HG02943 (cell line): ENCODE data around the gene DLL1.
"Not testable (repeated sequence)": the region's sequence is repeated elsewhere in the genome, so short reads cannot be mapped to it uniquely, and the experiment has no call there.

Experiments
- ATAC-seq: cut with Tn5 transposase; IDR thresholded peaks from one replicate; pipeline ENCODE4 v1.9.1; 2021; ENCODE audit warnings: mild to moderate bottlenecking, low read depth, moderate library complexity; ENCODE audit not compliant: unreplicated experiment

Gene DLL1

DNA sequence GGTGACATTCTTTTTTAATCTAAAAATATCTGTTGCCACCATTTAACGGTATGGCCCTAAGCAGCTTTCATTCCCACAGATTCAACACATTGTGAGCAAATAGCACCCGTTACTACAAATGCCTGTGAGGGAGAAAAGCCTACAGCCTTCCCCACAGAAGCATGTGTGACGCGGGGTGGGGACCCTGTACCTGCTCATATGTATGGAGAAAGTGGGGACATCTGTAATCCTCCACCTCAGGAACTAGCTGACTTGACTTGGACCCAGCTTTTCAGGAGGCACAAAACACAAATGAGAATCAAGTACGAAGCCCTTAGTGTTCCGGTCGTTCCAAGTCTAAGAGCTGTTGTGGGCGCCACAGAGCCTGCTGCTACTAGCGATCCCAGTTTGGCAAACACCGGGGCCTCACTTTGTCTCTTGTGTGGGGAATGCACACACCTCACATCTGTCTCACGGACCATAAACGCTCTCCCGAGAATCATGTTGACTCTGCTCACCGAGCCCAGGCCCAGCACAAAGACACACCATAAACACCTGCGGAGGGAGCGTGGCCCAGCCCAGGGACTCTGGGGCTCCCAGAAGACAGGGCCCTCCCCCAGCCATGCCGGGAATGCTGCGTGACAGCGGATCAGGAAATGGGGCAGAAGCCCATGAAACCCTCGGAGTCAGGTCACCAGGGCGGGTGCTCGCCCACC, 21.6 kb downstream of the DLL1 start:
- no peak for ATAC-seq

GRCh38 chr6:170268216-170269129, 22.4 kb downstream of the DLL1 start:
- no peak for ATAC-seq

DNA sequence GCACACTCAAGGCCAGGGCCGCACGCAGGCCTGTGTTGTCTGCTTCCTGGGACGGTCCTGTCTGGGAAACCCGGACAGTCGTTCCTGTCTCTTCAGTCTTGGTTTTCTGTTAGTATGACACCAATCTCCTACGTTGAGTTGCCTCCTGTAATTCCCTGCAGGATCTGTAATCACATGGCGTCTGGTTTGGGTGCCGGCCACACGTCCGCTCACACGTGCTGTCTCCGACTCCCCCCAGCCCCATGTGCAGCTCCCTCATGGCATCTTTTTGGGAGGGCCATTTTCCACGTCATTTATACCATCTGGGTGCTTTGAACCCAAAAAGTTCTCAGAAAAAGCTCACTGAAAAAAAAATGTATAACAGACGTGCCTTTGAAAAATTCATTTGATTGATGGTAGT, 23.2 kb downstream of the DLL1 start:
- no peak for ATAC-seq

DNA sequence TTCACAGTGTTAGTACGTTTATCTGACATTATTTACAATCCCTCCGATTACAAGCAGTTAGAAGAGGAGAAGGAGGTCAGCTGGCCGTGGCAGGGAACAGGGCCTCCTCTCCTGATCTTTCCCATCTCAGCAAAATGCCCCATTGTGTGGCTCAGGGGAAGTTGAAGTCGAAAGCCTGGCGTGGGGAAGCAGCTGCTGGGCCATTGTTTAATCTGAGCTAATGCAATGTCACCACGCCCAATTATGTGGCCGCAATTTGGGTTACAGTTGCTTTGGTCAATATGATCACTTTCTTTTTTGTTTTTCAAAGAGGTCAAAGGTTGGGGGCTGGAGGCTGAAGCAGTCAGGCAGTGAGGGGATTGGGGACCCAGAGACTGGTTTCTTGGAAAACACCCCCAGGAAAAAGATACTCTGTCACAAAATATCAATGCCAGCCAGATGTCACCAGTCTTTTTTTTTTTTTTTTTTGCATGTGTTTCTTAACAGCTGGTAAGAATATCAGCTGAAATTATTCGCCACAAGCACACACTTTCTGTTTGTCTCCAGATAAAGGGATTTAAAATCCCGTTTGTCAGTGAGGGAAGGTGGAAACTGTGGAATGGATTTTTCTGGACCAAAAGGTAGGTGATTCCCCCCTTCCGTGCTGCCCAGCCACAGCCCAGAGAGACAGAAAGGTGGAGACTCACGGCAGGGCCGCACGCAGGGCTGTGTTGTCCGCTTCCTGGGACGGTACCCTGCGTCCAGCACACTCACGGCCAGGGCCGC, 24.6 kb downstream of the DLL1 start:
- ATAC-seq = no peak

GRCh38 chr6:170265655-170266054, 25.2 kb downstream of the DLL1 start:
- no peak for ATAC-seq

GRCh38 chr6:170264644-170265043, 26.2 kb downstream of the DLL1 start:
- ATAC-seq = not testable (repeated sequence)

- ATAC-seq = no peak
Observed at GRCh38 chr6:170264086-170264485, 26.8 kb downstream of the DLL1 start.

GRCh38 chr6:170263410-170263809, 27.5 kb downstream of the DLL1 start:
- no peak for ATAC-seq

GRCh38 chr6:170262489-170263088, 28.3 kb downstream of the DLL1 start:
- ATAC-seq = no peak

GRCh38 chr6:170261643-170262488, 29.0 kb downstream of the DLL1 start:
- no peak for ATAC-seq

- ATAC-seq = no peak
Observed at GRCh38 chr6:170260686-170261085, 30.2 kb downstream of the DLL1 start.

GRCh38 chr6:170259278-170259677, 31.6 kb downstream of the DLL1 start:
- no peak for ATAC-seq

DNA sequence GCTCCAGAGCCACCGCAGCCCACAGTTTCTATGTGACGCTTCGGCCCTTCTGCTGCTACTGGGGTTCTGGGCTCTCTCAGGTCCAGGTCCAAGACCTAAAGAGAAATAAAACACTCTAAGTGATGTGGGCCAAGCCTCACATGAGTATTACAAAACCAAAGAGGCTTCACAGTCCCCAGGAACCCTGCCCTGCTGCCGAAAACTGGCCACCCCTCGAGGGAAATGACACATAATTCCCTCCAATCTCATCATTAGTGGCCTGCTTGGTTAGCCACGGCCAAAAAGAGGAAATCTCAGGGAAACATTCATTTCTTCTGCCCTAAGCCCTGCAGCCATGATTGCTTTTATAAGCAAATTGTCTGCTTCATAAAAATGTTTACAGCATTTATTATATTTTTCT, 32.5 kb downstream of the DLL1 start:
- no peak for ATAC-seq

DNA sequence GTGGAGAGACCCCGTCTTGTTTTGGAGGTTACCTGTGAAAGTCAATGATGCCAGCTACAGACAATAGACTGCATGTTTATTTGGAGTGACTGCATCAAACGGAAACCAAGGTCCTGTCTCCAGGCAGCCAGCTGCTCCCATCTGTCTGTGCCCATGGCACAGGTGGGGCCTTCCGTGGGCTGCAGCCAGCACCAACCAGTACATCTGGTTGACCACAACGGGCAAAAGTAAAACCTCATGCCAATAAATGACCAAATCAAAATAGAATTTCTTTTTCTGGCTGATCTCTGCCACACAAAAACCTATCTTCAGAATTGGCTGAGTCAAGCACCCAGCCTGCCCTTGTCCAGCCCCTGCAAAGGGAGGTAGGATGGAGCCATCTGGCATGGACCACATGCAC, 33.5 kb downstream of the DLL1 start:
- no peak for ATAC-seq

DNA sequence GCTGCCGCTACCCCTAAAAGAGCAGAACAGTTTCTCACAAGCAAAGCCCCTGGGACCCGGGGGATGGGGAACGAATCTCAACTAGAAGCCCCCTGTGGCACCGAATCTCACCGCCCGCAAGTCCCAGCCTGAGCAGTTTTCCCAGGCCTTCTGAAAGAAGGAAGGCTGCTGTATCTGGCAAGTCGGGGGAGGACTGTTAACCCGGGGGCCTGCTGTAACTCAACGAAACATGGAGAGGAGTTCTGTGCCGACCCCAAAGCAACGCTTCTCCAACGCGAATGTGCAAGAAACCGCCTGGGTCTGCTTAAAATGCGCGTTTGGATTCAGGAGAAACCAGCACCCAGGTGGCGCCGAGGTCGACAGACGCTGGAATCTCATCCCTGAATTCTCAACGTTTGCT, 34.2 kb downstream of the DLL1 start:
- ATAC-seq = no peak

- no peak for ATAC-seq
Observed at GRCh38 chr6:170255426-170256125, 35.3 kb downstream of the DLL1 start.

- ATAC-seq = no peak
Observed at GRCh38 chr6:170254315-170255213, 36.3 kb downstream of the DLL1 start.

DNA sequence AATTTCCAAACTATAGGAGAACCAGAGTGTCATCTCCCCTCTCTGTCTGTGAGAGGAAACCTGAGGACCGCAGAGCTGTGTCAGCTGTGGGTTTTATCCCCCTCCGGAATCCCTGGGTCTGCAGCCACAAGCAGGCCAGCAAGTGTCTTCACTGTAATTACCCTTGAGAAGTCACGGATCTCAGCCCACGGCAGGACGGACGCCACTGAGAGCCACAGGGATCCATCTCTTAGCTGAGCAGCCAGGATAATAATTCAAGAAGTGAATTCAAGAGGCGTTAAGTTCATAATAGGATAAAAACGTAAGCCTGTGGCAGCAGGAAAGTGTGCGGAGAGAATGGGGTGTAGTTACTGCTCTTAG, 37.0 kb downstream of the DLL1 start:
- ATAC-seq = no peak
